Activated CD4-positive, CD25-positive, alpha-beta regulatory T cell treated with anti-CD3 and anti-CD28 coated beads, Interleukin-2, amount 50 U/mL, for 24 hours (primary cell): Measurements from ENCODE around the gene LENEP.
A peak's percentile ranks its signal among the peaks of the same experiment; 100 is the strongest.
"Not testable (repeated sequence)": the region's sequence is repeated elsewhere in the genome, so short reads cannot be mapped to it uniquely, and the experiment has no call there.

Experiments
- ATAC-seq, 2 donors: fragments of 150-1000 bp; cut with Tn5 transposase; one replicate each; pipeline ENCODE4 v1.10.0; 2021; ENCODE audit warnings: mild to moderate bottlenecking in 1 of 2, moderate library complexity in 1 of 2

The LENEP gene

DNA sequence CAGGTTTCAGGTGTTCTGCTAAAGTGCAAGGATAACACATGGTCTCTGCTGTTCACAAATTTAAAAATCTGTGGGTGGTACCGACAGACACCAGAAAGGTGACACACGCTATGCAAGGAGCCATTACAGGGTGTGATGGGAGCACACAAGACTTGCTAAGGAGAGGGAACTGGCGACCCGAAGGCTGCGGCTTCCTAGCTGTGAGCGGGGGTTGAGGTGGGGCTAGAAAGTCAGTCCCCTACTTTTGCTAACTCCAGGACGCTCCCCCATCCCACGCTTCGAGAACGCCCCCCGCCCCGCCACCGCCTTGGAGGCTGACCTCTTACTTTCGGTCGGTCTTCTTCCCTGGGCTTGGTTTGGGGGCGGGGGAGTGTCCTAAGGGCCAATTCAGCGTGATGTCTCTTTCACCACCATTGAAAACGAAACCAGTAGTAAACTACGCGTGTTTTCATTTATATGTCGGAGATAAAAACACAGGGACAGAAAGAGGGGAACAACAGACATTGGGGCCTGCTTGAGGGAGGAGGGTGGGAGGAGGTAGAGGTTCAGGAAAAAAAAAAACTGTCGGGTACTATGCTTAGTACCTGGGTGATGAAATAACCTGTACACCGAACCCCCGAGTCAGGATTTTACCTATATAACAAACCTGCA lies 17.9 kb upstream of the LENEP start:
- peak; percentile 7 to 8 for ATAC-seq

DNA sequence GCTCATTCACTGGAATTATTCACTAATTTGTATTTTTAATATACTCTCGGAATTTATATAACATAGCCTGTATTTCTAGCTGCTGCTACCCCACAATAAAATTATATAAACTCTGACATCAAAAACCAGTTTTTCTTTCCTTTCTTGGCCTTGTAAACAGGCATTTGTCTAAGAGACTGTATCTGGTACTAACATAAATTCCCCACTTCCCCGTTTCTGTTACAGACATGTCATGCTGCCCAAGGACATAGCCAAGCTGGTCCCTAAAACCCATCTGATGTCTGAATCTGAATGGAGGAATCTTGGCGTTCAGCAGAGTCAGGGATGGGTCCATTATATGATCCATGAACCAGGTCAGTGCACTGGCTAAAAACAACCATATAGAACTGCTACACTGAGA lies 15.6 kb upstream of the LENEP start:
- not testable (repeated sequence) for ATAC-seq

DNA sequence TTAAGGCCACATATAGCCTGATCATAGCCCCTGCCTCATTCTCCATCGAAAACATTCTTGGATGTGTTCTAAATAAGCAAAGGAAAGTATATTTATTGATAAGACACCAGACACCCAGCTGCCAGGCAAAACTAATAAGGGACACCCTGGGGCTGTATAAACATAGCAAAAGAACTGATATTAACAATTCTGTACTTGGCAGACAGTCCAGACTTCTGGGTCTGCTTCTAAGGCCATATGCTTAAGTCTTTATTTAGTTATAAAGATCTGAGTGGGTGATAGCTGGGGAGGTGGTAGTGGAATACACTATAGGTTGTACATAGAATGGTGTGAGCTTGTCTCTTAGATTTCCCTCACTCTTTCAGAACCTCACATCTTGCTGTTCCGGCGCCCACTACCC lies 15.0 kb upstream of the LENEP start:
- ATAC-seq: no peak

DNA sequence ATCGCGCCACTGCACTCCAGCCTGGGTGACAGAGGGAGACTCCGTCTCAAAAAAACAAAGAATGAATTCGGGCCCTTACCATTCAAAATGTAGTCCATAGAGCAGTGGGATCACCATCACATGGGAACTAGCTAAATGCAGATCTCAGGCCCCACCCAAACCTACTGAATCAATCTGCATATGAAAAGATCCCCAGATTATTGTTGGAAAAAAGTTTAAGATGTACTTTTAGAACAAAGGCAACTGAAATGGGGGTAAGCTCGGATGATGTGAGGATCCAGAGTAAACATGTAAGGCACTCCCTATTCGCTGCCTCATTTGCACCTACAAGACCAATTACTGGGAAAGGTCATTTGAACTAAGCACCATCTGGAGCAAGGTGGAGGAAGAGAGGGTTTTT lies 11.0 kb upstream of the LENEP start:
- no peak for ATAC-seq

DNA sequence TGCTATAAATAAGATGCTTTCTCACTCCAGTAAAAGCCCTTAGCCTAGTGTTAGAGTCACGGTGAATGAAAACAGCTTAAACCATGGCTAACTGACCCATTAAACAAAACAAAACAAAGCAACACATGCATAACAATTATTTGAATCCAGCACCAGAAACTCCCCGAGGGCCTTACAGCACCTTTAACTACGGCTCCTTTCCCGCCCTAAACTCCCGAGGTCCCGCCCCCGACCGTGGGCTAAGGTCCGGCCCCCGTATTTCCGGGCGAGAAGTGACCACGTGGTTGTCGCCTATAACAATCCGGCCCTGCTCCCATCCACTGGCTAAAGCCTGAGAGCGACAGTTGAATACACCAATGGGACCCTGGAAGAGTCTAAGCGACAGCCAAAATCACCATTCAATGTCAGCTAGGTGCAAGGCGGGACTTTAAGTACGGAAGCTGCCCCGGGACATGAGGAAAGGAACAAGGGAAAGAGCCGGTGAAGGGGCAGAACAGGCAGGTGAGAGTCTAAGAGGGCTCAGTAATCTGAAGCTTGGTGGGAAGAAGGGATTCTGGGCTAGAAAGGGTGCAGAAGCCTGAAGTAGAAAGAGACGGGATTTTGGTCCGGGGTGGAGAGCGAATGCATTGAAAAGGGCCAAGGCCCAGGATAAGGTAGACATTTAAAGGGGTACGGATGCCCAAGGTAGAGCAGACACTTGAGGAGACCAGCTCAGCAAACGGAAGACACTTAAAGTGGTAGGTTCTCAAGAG lies 10.3 kb upstream of the LENEP start, which contains the start of gene FLAD1:
Gene FLAD1, plus strand, starts transcription at position 448 of the 752 bp plus-strand sequence. CDS start 351 bp downstream, outside the sequence.
- ATAC-seq: peak; percentile 100

DNA sequence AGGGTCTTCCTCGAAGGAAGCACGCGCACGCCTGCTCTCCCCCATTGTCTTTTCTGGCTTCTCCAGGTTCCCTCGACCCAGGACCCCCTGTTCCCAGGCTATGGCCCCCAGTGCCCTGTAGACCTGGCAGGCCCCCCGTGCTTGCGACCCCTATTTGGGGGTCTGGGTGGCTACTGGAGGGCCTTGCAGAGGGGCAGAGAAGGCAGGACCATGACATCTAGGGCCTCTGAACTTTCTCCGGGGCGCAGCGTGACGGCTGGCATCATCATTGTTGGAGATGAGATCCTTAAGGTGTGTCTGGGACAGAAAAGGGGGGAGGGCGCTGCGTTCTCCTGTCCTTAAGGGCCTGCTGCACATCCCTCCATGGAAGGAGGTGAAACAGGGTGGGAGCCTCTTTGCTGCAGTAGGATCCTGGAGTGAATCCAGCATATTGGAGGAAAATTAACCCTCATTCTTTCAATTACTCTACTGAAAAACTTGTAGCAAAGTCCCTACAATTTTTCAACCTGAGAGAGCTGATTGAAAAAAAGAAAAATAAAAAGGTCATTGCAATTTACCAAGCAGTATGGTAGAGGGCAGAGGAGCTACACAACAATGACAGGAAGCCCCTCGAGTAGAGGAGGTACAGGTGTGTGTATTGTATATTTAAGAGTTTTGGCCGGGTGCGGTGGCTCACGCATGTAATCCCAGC lies 9.5 kb upstream of the LENEP start:
- no peak for ATAC-seq

DNA sequence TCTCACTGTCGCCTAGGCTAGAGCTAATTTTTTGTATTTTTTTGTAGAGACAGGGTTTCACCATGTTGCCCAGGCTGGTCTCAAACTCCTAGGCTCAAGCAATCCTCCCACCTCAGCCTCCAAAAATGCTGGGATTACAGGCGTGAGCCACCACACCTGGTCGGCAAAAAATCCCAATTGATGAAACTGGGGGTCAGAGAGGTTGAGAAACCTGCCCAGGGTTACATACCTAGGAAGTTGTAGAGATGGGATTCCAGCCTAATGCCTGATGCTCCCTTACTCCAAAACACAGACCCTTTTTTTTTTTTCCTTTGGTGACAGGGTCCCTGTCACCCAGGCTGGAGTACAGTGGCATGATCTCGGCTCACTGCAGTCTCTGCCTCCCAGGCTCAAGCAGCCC lies 6.7 kb upstream of the LENEP start:
- not testable (repeated sequence) for ATAC-seq

DNA sequence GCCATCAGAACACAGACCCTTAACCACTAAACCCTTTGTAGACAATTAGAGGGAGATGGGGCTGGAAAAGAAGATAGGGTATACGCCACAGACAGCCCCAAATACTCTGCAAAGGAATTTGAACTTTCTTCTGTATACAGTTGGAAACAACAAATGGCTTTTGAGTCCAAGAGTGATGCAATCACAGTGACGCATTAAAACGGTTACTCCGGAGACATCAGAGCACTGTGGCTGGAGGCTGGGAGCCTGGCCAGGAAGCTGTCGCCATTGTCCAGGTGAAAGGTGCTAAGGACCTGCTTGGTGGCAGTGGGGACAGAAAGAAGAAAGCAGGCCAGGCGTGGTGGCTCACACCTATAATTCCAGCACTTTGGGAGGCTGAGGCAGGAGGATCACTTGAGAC lies 6.1 kb upstream of the LENEP start:
- no peak for ATAC-seq

DNA sequence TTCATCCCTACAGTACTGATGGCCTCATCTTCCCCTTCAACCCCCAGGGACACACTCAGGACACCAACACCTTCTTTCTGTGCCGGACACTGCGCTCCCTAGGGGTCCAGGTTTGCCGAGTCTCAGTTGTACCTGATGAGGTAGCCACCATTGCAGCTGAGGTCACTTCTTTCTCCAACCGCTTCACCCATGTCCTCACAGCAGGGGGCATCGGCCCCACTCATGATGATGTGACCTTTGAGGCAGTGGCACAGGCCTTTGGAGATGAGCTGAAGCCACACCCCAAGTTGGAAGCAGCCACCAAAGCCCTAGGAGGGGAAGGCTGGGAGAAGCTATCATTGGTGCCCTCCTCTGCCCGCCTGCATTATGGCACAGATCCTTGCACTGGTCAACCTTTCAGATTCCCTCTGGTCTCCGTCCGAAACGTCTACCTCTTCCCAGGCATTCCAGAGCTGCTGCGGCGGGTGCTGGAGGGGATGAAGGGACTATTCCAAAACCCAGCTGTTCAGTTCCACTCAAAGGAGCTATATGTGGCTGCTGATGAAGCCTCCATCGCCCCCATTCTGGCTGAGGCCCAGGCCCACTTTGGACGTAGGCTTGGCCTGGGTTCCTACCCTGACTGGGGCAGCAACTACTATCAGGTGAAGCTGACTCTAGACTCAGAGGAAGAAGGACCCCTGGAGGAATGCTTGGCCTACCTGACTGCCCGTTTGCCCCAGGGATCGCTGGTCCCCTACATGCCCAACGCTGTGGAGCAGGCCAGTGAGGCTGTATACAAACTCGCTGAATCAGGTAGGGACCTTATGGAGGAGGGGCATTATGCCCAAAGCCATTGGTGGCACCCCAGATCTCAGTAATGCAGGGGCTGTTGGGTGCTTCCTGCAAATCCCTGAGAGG lies 5.1 kb upstream of the LENEP start:
- ATAC-seq: no peak

DNA sequence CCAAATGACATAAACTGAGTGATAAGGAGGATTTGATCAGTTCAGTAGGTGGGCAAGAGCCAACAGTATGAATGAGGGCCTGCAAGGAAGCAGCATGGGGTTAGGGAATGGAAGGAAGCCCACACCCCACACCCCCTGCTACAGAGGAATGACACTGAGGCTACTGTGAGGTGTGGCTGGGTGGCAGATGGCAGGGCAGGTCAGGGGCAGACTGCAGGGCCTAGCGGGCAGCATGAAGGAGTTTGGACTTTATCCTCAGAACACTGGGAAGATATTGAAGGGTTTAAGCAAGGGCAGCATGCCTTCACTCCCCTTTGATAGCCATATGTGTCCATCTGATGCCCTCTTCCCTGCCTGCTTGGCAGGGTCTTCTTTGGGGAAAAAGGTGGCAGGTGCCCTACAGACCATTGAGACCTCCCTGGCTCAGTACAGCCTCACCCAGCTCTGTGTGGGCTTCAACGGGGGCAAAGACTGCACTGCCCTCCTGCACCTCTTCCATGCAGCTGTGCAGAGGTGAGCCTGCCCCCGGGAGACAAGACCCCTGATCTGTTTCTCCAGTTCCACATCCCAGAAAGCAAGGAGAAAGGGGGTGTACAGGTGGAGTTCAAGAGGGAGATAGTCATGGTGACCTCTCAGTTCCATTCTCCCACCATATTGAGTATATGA lies 4.1 kb upstream of the LENEP start:
- ATAC-seq: no peak

DNA sequence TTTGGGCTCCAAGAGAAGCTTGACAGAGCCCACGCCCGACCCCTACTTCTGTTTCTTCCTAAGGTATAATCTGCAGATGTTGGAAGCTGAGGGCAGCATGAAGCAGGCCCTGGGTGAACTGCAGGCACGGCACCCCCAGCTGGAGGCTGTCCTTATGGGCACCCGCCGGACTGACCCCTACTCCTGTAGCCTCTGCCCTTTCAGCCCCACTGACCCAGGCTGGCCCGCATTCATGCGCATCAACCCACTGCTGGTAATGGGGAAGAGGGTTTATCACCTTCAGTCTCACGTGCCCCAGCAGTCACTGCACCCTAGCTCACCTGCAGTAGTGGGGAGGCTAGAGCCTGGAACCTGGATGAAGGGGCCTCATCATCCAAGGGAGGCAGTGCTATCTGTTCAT lies 3.1 kb upstream of the LENEP start:
- ATAC-seq: no peak

DNA sequence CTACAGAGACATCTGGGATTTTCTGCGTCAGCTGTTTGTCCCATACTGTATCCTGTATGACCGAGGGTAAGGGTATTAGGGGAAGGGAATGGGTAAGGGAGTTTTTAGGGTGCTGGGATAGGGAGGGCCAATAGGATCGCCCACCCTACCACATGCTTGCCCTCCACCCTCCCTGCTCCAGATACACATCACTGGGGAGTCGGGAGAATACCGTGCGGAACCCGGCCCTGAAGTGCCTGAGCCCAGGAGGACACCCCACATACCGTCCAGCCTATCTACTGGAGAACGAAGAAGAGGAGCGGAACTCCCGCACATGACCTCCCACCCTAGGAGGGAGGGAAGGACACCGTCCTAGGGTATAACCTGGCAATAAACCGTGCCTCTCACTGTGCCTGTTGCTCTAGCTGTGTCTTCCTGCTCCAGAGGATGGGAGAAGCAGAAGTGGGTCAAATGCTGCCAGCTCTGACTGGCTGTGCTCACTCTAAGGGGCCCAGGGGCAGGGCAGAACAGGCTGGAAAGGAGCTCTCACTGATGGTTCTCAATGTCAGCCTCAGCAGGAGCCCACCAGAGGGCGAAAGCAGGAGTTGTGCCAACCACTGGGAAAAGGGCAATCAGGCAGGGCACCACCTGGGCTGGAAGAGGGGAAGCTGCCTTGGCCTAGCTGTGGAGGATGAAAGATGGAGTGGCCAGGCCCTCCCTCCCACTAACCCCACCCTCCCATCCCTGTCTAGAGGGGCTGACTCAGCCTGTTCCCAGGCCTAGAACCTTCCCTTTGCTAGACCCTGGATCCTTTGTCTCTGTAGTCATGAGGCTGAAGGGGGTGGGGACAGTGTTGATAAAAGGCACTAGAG lies 440 bp upstream of the LENEP start:
- no peak for ATAC-seq

DNA sequence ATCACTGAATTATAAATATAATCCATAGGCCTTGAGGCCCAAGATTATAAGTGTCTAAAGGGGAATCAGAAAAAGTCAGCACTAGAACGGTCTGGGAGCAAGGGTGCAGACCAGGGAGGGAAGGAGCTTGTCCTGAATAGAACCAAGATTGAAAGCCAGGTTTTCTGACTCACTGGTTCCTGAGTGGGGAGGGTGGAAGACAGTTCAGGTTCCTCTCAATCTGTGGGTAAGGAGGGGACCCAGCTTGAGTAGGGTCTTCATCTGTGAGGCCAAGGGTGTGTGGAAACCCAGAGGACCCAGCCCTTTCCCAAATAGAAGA lies 842 bp downstream of the LENEP start:
- ATAC-seq: no peak

DNA sequence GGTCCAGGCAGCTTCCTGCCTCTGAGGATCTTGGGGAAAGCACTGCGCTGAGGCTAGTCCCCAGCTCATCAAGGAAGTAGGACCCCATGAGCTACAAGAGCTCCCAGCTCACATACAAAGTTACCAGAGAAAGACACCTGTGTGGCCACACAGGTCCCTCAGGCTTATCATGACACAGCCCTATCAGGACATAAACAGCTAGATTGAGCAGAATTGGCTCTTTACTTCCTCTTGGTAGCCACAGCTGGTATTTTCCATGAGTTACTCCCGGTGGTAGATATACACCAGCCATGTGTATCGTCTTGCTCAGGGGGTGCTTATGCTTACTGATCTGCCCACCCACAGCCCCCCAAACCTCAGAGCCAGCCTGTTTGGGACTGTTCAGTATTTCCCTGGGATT lies 1.2 kb downstream of the LENEP start:
- no peak for ATAC-seq

DNA sequence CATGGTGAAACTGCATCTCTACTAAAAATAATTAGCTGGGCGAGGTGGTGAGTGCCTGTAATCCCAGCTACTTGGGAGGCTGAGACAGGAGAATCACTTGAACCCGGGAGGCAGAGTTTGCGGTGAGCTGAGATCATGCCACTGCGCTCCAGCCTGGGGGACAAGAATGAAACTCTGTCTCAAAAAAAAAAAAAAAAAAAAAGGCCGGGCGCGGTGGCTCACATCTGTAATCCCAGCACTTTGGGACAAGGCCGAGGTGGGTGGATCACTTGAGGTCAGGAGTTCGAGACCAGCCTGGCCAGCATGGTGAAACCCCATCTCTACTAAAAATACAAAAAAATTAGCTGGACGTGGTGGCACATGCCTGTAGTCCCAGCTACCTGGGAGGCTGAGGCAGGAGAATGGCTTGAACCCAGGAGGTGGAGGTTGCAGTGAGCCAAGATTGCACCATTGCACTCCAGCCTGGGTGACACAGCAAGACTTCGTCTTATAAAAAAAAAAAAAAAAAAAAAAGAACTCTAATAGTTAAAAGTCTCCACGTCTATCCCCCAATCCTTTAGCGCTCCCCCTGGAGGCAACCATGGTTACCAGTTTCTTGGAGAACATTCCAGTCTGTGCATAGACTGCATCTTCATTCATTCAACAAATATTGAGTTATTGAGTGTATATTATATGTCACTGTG lies 2.1 kb downstream of the LENEP start:
- not testable (repeated sequence) for ATAC-seq

DNA sequence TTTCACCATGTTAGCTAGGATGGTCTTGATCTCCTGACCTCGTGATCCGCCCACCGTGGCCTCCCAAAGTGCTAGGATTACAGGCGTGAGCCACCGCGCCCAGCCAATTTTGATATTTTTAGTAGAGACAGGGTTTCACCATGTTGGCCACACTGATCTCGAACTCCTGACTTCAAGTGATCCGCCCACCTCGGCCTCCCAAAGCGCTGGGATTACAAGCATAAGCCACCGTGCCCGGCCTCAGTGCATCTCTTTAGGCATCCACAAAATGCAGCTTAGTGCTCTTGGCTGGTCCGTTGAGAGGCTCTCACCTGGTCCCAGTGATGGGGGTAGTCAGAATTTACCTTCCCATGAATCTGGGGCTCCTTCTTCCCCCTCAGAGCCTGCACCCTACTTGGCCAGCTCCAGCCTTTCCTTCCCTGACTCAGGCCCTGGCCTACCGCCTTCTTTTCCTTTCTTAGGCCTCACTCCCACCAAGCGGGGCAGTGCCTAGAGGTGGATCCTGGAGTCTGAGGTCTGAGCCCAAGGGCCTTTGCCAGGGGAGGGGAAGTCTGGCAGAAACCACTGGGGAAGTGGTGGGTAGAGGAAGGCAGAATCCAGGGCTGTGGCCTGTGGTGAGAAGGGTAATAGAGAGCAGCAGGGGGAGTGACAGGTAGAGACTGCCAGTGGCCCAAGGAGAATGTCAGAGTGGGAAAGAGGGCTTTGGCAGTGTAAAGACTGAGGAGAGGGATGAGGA lies 3.7 kb downstream of the LENEP start:
- ATAC-seq: no peak

DNA sequence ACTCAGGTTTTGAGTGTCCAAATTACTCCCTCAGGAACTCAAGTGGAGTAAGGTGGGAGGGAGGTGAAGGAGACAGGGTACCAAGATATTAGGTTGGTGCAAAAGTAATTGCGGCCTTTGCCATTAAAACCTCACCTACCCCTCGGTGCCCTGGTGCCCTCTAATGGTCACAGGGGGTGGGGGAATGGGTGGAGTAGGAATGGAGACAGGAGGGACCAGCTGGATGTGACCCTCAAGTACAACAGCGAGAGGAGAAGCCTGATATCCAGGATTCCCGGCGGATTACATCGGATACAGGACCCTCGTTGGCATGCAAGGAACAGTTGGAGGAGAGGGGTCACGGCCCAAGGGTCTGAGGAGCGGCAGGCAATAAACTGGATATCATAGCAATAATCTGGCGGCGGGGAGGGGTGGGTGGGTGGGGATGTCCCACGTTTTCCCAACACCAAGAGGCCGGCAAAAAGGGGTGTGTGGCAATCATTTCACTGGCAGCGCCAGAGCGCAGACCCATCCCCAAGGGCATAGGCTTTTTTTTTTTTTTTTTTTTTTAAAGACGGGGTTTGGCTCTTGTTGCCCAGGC lies 4.9 kb downstream of the LENEP start:
- no peak for ATAC-seq

DNA sequence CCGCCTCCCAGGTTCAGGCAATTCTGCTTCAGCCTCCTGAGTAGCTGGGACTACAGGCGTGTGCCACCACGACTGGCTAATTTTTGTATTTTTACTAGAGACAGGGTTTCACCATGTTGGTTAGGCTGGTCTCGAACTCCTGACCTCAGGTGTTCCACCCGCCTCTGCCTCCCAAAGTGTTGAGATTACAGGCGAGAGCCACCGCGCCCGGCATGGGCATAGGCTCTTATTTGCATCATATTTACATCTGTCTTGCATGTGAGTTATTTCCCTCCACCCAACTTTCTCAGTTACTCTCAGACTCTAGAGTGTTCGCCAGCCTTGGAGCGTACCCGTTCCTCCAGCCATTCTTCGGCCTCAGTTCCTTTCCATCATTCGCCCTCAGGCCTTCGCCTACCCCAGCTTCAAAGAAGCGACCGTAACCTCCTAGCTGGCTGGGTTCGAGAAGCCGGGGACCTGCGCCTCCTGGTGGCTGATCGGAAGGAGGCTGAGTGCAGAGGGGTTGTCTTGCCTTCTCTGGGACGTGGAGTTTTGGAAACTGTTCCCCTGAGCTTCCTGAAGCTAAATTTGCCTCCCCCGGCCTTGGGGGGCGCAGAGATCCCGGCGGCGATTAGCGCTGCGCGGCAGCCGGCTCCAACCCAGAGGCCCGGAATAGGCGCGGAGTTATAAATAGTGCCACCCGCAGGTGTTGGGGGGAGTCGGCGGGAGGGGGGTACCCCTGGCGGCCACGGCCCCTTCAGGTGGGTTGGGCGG lies 5.6 kb downstream of the LENEP start:
- peak in 1 of 2 donors; percentile 7 for ATAC-seq
